HL-60 (cell line): ENCODE measurements around the gene KCNJ15.

Experiments
- TF ChIP-seq, protein P1 (sequence below): IDR thresholded peaks from one replicate; pipeline ENCODE4 v1.5.1; 2011; ENCODE audit warnings: low read length, control low read depth, inconsistent platforms; ENCODE audit not compliant: insufficient read depth
- TF ChIP-seq, protein P2 (sequence below): IDR thresholded peaks from 2 replicates; pipeline ENCODE4 v1.6.1; 2012; ENCODE audit warnings: low read depth; ENCODE audit not compliant: insufficient replicate concordance

DNA sequence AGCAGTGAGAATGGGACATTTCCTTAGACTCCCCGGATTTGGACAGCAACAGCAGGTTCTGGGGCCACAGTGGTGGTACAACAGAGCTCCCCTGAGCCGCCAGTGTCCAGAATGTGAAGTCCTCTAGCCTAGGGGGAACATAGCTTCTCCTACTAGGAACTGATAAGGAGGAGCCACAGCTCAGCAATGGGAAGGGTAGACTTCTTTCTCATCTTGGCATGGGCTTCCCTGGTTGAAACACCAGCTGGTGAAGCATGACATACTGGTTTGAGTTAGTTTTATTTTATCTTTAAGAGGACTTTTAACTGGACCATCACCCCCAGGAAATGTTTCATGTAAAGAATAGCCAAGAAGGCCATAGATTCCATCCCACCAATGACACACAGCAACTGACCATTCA is 68.4 kb downstream of the KCNJ15 start:
- TF ChIP-seq, protein P1, sequence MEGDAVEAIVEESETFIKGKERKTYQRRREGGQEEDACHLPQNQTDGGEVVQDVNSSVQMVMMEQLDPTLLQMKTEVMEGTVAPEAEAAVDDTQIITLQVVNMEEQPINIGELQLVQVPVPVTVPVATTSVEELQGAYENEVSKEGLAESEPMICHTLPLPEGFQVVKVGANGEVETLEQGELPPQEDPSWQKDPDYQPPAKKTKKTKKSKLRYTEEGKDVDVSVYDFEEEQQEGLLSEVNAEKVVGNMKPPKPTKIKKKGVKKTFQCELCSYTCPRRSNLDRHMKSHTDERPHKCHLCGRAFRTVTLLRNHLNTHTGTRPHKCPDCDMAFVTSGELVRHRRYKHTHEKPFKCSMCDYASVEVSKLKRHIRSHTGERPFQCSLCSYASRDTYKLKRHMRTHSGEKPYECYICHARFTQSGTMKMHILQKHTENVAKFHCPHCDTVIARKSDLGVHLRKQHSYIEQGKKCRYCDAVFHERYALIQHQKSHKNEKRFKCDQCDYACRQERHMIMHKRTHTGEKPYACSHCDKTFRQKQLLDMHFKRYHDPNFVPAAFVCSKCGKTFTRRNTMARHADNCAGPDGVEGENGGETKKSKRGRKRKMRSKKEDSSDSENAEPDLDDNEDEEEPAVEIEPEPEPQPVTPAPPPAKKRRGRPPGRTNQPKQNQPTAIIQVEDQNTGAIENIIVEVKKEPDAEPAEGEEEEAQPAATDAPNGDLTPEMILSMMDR, result no peak
- TF ChIP-seq, protein P2, sequence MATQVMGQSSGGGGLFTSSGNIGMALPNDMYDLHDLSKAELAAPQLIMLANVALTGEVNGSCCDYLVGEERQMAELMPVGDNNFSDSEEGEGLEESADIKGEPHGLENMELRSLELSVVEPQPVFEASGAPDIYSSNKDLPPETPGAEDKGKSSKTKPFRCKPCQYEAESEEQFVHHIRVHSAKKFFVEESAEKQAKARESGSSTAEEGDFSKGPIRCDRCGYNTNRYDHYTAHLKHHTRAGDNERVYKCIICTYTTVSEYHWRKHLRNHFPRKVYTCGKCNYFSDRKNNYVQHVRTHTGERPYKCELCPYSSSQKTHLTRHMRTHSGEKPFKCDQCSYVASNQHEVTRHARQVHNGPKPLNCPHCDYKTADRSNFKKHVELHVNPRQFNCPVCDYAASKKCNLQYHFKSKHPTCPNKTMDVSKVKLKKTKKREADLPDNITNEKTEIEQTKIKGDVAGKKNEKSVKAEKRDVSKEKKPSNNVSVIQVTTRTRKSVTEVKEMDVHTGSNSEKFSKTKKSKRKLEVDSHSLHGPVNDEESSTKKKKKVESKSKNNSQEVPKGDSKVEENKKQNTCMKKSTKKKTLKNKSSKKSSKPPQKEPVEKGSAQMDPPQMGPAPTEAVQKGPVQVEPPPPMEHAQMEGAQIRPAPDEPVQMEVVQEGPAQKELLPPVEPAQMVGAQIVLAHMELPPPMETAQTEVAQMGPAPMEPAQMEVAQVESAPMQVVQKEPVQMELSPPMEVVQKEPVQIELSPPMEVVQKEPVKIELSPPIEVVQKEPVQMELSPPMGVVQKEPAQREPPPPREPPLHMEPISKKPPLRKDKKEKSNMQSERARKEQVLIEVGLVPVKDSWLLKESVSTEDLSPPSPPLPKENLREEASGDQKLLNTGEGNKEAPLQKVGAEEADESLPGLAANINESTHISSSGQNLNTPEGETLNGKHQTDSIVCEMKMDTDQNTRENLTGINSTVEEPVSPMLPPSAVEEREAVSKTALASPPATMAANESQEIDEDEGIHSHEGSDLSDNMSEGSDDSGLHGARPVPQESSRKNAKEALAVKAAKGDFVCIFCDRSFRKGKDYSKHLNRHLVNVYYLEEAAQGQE, result no peak
